PC-9 (cell line): ENCODE measurements around the gene KRT39. TPM values are rescaled to one million over a fixed set of nuclear protein-coding genes. Genes with fewer than 3 reads are reported as not detected.
A peak's percentile ranks its signal among the peaks of the same experiment; 100 is the strongest.

Source experiments
- Bru-seq: library from RNA; stranded (reverse); fragments of 400-500 nt; gene quantifications from one replicate; lab custom pipeline; 2021; lab: Mats Ljungman, UMichigan
- BruChase-seq, 2 experiments: library from RNA; stranded (reverse); fragments of 400-500 nt; gene quantifications; one replicate each; lab custom pipeline; 2021; lab: Mats Ljungman, UMichigan
- BruUV-seq: library from RNA; stranded (reverse); fragments of 400-500 nt; replicated peaks from 2 replicates; lab custom pipeline; 2021; lab: Mats Ljungman, UMichigan
- CTCF ChIA-PET: fragments of 300-600 bp; sonication (Branson Sonifier 250); formaldehyde crosslinking; loops from one replicate; lab custom pipeline; 2022; ENCODE audit warnings: antibody characterized with exemption; lab: Charles Lee
- POLR2A ChIA-PET: fragments of 300-600 bp; sonication (Branson Sonifier 250); formaldehyde crosslinking; loops from one replicate; lab custom pipeline; 2022; ENCODE audit warnings: antibody characterized with exemption; ENCODE audit not compliant: unreplicated experiment; lab: Charles Lee
- DNase-seq, 2 experiments: peaks; one replicate each; pipeline versions ENCODE4 v3.0.0 to v3.0.0-alpha.2; 2015 to 2022; ENCODE audit warnings: mixed read lengths in 1 of 2
- H2AFZ ChIP-seq: fragments of 200-600 bp; sonication (generic); 2 replicates; pipeline ENCODE4 v1.8.1; 2017; ENCODE audit warnings: antibody characterized with exemption
- H3F3A ChIP-seq: fragments of 200-600 bp; sonication (generic); 2 replicates; pipeline ENCODE4 v1.8.1; 2017; ENCODE audit warnings: antibody characterized with exemption, mild to moderate bottlenecking, low read depth; ENCODE audit not compliant: insufficient read depth
- H3K27ac ChIP-seq: fragments of 200-600 bp; sonication (generic); 2 replicates; pipeline ENCODE4 v1.6.1; 2016; ENCODE audit warnings: mixed run types
- H3K27me3 ChIP-seq: fragments of 200-600 bp; sonication (generic); 2 replicates; pipeline ENCODE4 v1.6.1; 2016; ENCODE audit warnings: low read depth, mixed run types; ENCODE audit not compliant: insufficient read depth
- H3K36me3 ChIP-seq: fragments of 200-600 bp; sonication (generic); 2 replicates; pipeline ENCODE4 v1.6.1; 2016; ENCODE audit warnings: low read depth, mixed run types
- H3K4me1 ChIP-seq: fragments of 200-600 bp; sonication (generic); replicated peaks from 2 replicates; pipeline ENCODE4 v1.6.1; 2016; ENCODE audit warnings: mixed run types; ENCODE audit not compliant: insufficient read depth
- H3K4me2 ChIP-seq: fragments of 200-600 bp; sonication (generic); 2 replicates; pipeline ENCODE4 v1.6.1; 2017; ENCODE audit warnings: mixed run types
- H3K4me3 ChIP-seq: fragments of 200-600 bp; sonication (generic); 2 replicates; pipeline ENCODE4 v1.6.1; 2016; ENCODE audit warnings: mixed run types
- H3K79me2 ChIP-seq: fragments of 200-600 bp; sonication (generic); 2 replicates; pipeline ENCODE4 v1.6.1; 2017; ENCODE audit warnings: low read depth, mixed run types
- H3K9me2 ChIP-seq: fragments of 200-600 bp; sonication (generic); 2 replicates; pipeline ENCODE4 v1.8.1; 2017; ENCODE audit warnings: mild to moderate bottlenecking; ENCODE audit not compliant: insufficient read depth
- H3K9me3 ChIP-seq: fragments of 200-600 bp; sonication (generic); 2 replicates; pipeline ENCODE4 v1.8.1; 2016; ENCODE audit warnings: low read depth; ENCODE audit not compliant: insufficient read depth
- H4K20me1 ChIP-seq: fragments of 200-600 bp; sonication (generic); 2 replicates; pipeline ENCODE4 v1.8.1; 2017; ENCODE audit not compliant: insufficient read depth
- EZH2 ChIP-seq: fragments of 200-600 bp; sonication (generic); IDR thresholded peaks from 2 replicates; pipeline ENCODE4 v1.8.0; 2017; ENCODE audit warnings: antibody characterized with exemption, low read depth
- intact Hi-C: fragments of 100-400 bp; cut with micrococcal nuclease; formaldehyde crosslinking; loops from one replicate; pipeline ENCODE4 v1.10.0; 2022; ENCODE audit not compliant: unreplicated experiment
- long read RNA-seq: library from polyadenylated mRNA; stranded (forward); transcript quantifications from one replicate; pipeline ENCODE4 v2.0.0, GENCODE V29; 2022
- total RNA-seq: library from RNA; stranded (reverse); gene quantifications from 2 replicates; pipeline ENCODE4 v1.2.3, GENCODE V29; 2021
- TF ChIP-seq, protein P1 (sequence below): fragments of 200-600 bp; sonication (generic); conservative IDR thresholded peaks from 2 replicates; pipeline ENCODE4 v1.6.1; 2017; ENCODE audit warnings: mixed run types, antibody characterized with exemption, mild to moderate bottlenecking, moderate library complexity

KRT39 gene
- not detected in 2 replicates for total RNA-seq
- not detected for Bru-seq, nascent RNA
- not detected for BruChase-seq, experiment 1, labeled RNA remaining after a 2-hour chase
- BruChase-seq, experiment 2, labeled RNA remaining after a 6-hour chase = not detected
- long read RNA-seq = 0 reads

DNA sequence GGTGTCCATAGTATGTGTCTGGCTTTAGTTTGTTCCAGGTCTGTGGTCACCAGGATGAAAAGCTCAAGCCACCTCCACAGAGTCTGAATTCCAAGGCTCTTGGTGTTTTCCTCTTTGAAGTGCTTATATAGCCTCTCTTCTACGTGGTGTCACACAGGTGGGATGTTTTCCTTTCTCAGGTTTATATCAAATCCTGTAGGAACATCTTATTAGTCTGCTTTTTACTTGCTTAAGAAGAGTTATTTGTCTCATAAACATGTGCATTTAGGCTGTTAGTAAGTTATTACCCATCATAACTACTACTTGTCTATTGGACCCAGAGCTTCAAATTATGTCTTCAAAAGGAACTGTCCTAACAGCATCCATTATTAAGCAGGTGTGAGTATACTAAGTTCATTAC lies at the start of gene KRT39:
Gene KRT39 (minus strand): TSS at position 101 of the 400 bp plus-strand sequence. CDS start 92 bp downstream, at position 9.
- DNase-seq = no peak
- Histone ChIP-seq H4K20me1 (no peaks in the 10 kb centered on the region), H2AFZ (no peak within 1 kb of the TSS), H3K4me2 (no peak within 1 kb of the TSS), H3K27me3 (no peaks in the 10 kb centered on the region), H3K79me2 (no peaks in the 10 kb centered on the region), H3K9me2 (no peaks in the 10 kb centered on the region), H3K4me1 (no peaks in the 10 kb centered on the region), H3K36me3 (no peaks in the 10 kb centered on the region), H3K27ac (no peak within 1 kb of the TSS), H3F3A (no peaks in the 10 kb centered on the region), H3K9me3 (peaks cover 10% of the 10 kb centered on the region), H3K4me3 (no peak within 1 kb of the TSS)
- ChIA-PET CTCF (no interaction called here), POLR2A (no interaction called here)
- intact Hi-C loops = no loop called here
- BruUV-seq = no TSS peak
- TF ChIP-seq, protein P1, sequence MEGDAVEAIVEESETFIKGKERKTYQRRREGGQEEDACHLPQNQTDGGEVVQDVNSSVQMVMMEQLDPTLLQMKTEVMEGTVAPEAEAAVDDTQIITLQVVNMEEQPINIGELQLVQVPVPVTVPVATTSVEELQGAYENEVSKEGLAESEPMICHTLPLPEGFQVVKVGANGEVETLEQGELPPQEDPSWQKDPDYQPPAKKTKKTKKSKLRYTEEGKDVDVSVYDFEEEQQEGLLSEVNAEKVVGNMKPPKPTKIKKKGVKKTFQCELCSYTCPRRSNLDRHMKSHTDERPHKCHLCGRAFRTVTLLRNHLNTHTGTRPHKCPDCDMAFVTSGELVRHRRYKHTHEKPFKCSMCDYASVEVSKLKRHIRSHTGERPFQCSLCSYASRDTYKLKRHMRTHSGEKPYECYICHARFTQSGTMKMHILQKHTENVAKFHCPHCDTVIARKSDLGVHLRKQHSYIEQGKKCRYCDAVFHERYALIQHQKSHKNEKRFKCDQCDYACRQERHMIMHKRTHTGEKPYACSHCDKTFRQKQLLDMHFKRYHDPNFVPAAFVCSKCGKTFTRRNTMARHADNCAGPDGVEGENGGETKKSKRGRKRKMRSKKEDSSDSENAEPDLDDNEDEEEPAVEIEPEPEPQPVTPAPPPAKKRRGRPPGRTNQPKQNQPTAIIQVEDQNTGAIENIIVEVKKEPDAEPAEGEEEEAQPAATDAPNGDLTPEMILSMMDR = no peak
- TF ChIP-seq EZH2 = no peak

DNA sequence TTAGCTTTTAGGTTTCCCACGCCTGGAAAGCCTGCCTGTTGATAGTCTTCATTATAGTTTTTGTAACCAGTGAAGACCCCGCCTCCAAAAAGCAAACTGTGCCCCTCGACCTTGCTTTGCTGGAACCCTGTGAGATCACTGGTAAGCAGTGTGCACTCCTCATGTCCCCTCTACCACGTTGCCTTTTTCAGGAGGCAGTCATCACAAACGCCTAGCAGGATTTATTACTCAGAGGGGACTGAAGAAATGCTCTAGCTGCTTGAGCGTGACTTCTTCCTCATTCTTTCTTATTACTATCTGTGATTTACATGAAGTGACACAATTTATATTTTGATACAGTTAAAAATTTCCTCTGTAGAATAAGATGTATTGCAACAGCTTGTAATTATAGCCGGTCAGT lies 48.7 kb upstream of the KRT39 start:
- no peaks in the 10 kb centered on the region for H3K27me3 ChIP-seq
- no TSS peak for BruUV-seq
- TF ChIP-seq, protein P1 = no peak
- no peak for TF ChIP-seq EZH2
- no peak for DNase-seq
- H3K4me2 ChIP-seq = no peak overlapping the region
- POLR2A ChIA-PET = no interaction called here
- H3K79me2 ChIP-seq = no peaks in the 10 kb centered on the region
- no peaks in the 10 kb centered on the region for H3K9me2 ChIP-seq
- H4K20me1 ChIP-seq = no peaks in the 10 kb centered on the region
- no peak overlapping the region for H3K4me3 ChIP-seq
- H3K9me3 ChIP-seq = no peaks in the 10 kb centered on the region
- no peaks in the 10 kb centered on the region for H3K36me3 ChIP-seq
- H3F3A ChIP-seq = peaks cover 28% of the 10 kb centered on the region
- H3K4me1 ChIP-seq = peaks cover 59% of the 10 kb centered on the region
- intact Hi-C loops = no loop called here
- CTCF ChIA-PET = no interaction called here
- H3K27ac ChIP-seq = no peak overlapping the region
- no peak overlapping the region for H2AFZ ChIP-seq

DNA sequence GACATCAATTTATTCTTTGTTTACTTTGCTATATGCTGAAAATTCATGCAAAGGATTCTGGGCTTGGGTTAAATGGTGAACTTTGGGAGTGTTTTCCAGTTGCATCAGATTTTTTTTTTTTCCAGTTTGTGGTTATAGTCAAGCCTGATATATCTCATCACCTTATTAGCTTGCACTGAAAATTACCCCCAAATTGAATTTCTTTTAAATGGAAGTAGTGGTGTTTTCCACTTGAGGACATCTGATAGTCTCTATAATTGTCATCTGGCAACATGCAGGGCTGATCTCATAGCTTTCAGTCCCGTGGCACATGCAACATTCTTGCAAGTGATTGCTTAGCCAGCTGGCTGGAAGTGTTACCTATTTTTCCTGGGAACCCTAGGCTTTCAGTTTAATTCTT lies 46.9 kb upstream of the KRT39 start:
- peaks cover 40% of the 10 kb centered on the region for H3F3A ChIP-seq
- H3K27me3 ChIP-seq = no peaks in the 10 kb centered on the region
- POLR2A ChIA-PET = interaction anchor here (0.7 kb wide), 1 partner anchor 10 kb away, joined by 5 read pairs; no protein-coding TSS in a partner anchor
- peaks cover 71% of the 10 kb centered on the region for H3K4me1 ChIP-seq
- no peak for DNase-seq
- no peak overlapping the region for H2AFZ ChIP-seq
- H3K79me2 ChIP-seq = no peaks in the 10 kb centered on the region
- H3K9me3 ChIP-seq = no peaks in the 10 kb centered on the region
- peak overlapping the region; percentile 85 for H3K27ac ChIP-seq
- intact Hi-C loops = no loop called here
- BruUV-seq = no TSS peak
- no peak for TF ChIP-seq EZH2
- TF ChIP-seq, protein P1 = no peak
- no peak overlapping the region for H3K4me3 ChIP-seq
- CTCF ChIA-PET = no interaction called here
- no peaks in the 10 kb centered on the region for H3K36me3 ChIP-seq
- no peaks in the 10 kb centered on the region for H3K9me2 ChIP-seq
- H3K4me2 ChIP-seq = peak overlapping the region; percentile 7; the same call in 1 of the 2 replicates
- H4K20me1 ChIP-seq = no peaks in the 10 kb centered on the region
